Loucy (cell line): ENCODE measurements around the gene MLXIPL.
"Not testable (repeated sequence)": the region's sequence is repeated elsewhere in the genome, so short reads cannot be mapped to it uniquely, and the experiment has no call there.

Source experiments
- H2AFZ ChIP-seq: fragments of 200-600 bp; sonication (generic); 2 replicates; pipeline ENCODE4 v1.6.0; 2016; ENCODE audit warnings: antibody characterized with exemption, mild to moderate bottlenecking, low read length, moderate library complexity
- H3F3A ChIP-seq: fragments of 200-600 bp; 2 replicates; pipeline ENCODE4 v1.6.0; 2016; ENCODE audit warnings: antibody characterized with exemption, low read depth, mild to moderate bottlenecking
- H3K27me3 ChIP-seq: fragments of 200-600 bp; sonication (generic); 2 replicates; pipeline ENCODE4 v1.6.1; 2014; ENCODE audit warnings: low read length, mild to moderate bottlenecking; ENCODE audit not compliant: insufficient read depth, poor library complexity, severe bottlenecking
- H3K36me3 ChIP-seq: fragments of 200-600 bp; sonication (generic); 2 replicates; pipeline ENCODE4 v1.6.1; 2016; ENCODE audit warnings: low read length; ENCODE audit not compliant: insufficient read depth
- H3K4me1 ChIP-seq: fragments of 200-600 bp; sonication (generic); 2 replicates; pipeline ENCODE4 v1.5.1; 2014; ENCODE audit warnings: low read length, mild to moderate bottlenecking; ENCODE audit not compliant: insufficient read depth, poor library complexity, severe bottlenecking
- H3K4me2 ChIP-seq: fragments of 200-600 bp; sonication (generic); 2 replicates; pipeline ENCODE4 v1.6.0; 2014; ENCODE audit warnings: antibody characterized with exemption, low read length, low read depth, mild to moderate bottlenecking; ENCODE audit not compliant: poor library complexity, severe bottlenecking
- H3K4me3 ChIP-seq: fragments of 200-600 bp; sonication (generic); 2 replicates; pipeline ENCODE4 v1.5.1; 2014; ENCODE audit warnings: low read length, mild to moderate bottlenecking, mixed read lengths; ENCODE audit not compliant: poor library complexity, severe bottlenecking
- H3K79me2 ChIP-seq: fragments of 200-600 bp; sonication (generic); 2 replicates; pipeline ENCODE4 v1.6.1; 2014; ENCODE audit warnings: low read length; ENCODE audit not compliant: insufficient read depth
- H3K9ac ChIP-seq: fragments of 200-600 bp; sonication (generic); 2 replicates; pipeline ENCODE4 v1.6.0; 2014; ENCODE audit warnings: mild to moderate bottlenecking, low read depth, low read length, moderate library complexity; ENCODE audit not compliant: poor library complexity, severe bottlenecking
- H3K9me2 ChIP-seq: fragments of 200-600 bp; sonication (generic); replicated peaks from 2 replicates; pipeline ENCODE4 v1.6.1; 2016; ENCODE audit warnings: low read depth, low read length, mixed read lengths
- H3K9me3 ChIP-seq: fragments of 200-600 bp; sonication (generic); 2 replicates; pipeline ENCODE4 v1.6.1; 2014; ENCODE audit warnings: mild to moderate bottlenecking, antibody characterized with exemption, low read length, low read depth; ENCODE audit not compliant: insufficient read depth
- H4K20me1 ChIP-seq: fragments of 200-600 bp; sonication (generic); 2 replicates; pipeline ENCODE4 v1.6.0; 2014; ENCODE audit warnings: antibody characterized with exemption, low read length, mild to moderate bottlenecking; ENCODE audit not compliant: insufficient read depth, poor library complexity, severe bottlenecking
- CTCF ChIP-seq: fragments of 200-600 bp; sonication (generic); conservative IDR thresholded peaks from 2 replicates; pipeline ENCODE4 v1.5.1; 2014; ENCODE audit warnings: mild to moderate bottlenecking, antibody characterized with exemption, low read length
- EZH2phosphoT487 ChIP-seq: fragments of 200-600 bp; IDR thresholded peaks from 2 replicates; pipeline ENCODE4 v1.6.1; 2018; ENCODE audit warnings: antibody characterized with exemption, mild to moderate bottlenecking, moderate library complexity, borderline replicate concordance

Gene MLXIPL

GRCh38 chr7:73569042-73569608, 55.2 kb downstream of the MLXIPL start:
- no peak overlapping the region for H2AFZ ChIP-seq
- peaks cover 5% of the 10 kb centered on the region for H3K4me1 ChIP-seq
- H3K9me3 ChIP-seq, result no peaks in the 10 kb centered on the region
- peaks cover 5% of the 10 kb centered on the region for H4K20me1 ChIP-seq
- H3K4me2 ChIP-seq, result no peak overlapping the region
- TF ChIP-seq CTCF (no peak), EZH2phosphoT487 (no peak)
- H3K27me3 ChIP-seq, result no peaks in the 10 kb centered on the region
- peaks cover 43% of the 10 kb centered on the region; the same call in 1 of the 2 replicates for H3K36me3 ChIP-seq
- peaks cover 12% of the 10 kb centered on the region; the same call in 1 of the 2 replicates for H3K79me2 ChIP-seq
- H3K9ac ChIP-seq, result no peak overlapping the region
- H3F3A ChIP-seq, result no peaks in the 10 kb centered on the region
- no peaks in the 10 kb centered on the region for H3K9me2 ChIP-seq
- H3K4me3 ChIP-seq, result no peak overlapping the region

GRCh38 chr7:73567846-73568685, 56.3 kb downstream of the MLXIPL start:
- H3K9me2 ChIP-seq, result no peaks in the 10 kb centered on the region
- no peak overlapping the region for H3K4me3 ChIP-seq
- no peak overlapping the region for H3K4me2 ChIP-seq

GRCh38 chr7:73567140-73567539, 57.2 kb downstream of the MLXIPL start:
- H3K4me1 ChIP-seq, result no peaks in the 10 kb centered on the region
- TF ChIP-seq CTCF (no peak), EZH2phosphoT487 (no peak)
- no peaks in the 10 kb centered on the region for H3F3A ChIP-seq
- no peak overlapping the region for H2AFZ ChIP-seq
- H3K27me3 ChIP-seq, result no peaks in the 10 kb centered on the region
- H3K4me2 ChIP-seq, result no peak overlapping the region
- no peaks in the 10 kb centered on the region for H3K79me2 ChIP-seq
- no peaks in the 10 kb centered on the region for H3K9me2 ChIP-seq
- H4K20me1 ChIP-seq, result no peaks in the 10 kb centered on the region
- no peaks in the 10 kb centered on the region for H3K9me3 ChIP-seq
- no peak overlapping the region for H3K9ac ChIP-seq
- peaks cover 23% of the 10 kb centered on the region; the same call in 1 of the 2 replicates for H3K36me3 ChIP-seq
- no peak overlapping the region for H3K4me3 ChIP-seq

More at GRCh38 chr7:73567846-73568685, 56.3 kb downstream of the MLXIPL start:
- H3K79me2 ChIP-seq, result peaks cover 4% of the 10 kb centered on the region; the same call in 1 of the 2 replicates
- no peak overlapping the region for H2AFZ ChIP-seq
- TF ChIP-seq CTCF, result no peak
- TF ChIP-seq EZH2phosphoT487, result no peak
- H3K36me3 ChIP-seq, result peaks cover 33% of the 10 kb centered on the region; the same call in 1 of the 2 replicates
- H3K4me1 ChIP-seq, result peaks cover 5% of the 10 kb centered on the region
- no peaks in the 10 kb centered on the region for H3F3A ChIP-seq
- H3K9me3 ChIP-seq, result no peaks in the 10 kb centered on the region
- H3K9ac ChIP-seq, result no peak overlapping the region
- H4K20me1 ChIP-seq, result peaks cover 5% of the 10 kb centered on the region
- H3K27me3 ChIP-seq, result no peaks in the 10 kb centered on the region

GRCh38 chr7:73566431-73566830, 57.9 kb downstream of the MLXIPL start:
- not testable (repeated sequence) for H3K79me2 ChIP-seq, H3K4me3 ChIP-seq, H3F3A ChIP-seq, H4K20me1 ChIP-seq, H3K9me3 ChIP-seq, H3K9me2 ChIP-seq, H3K4me2 ChIP-seq, H3K4me1 ChIP-seq, H3K9ac ChIP-seq, H2AFZ ChIP-seq, H3K27me3 ChIP-seq
- peaks cover 19% of the 10 kb centered on the region; the same call in 1 of the 2 replicates for H3K36me3 ChIP-seq
